H1 (cell line): ENCODE results near the gene PAX8. TPM values are rescaled to one million over a fixed set of nuclear protein-coding genes. Genes with fewer than 3 reads are reported as not detected.

Experiments used
- ASH2L ChIP-seq: fragments of 200-600, 300-600 bp; sonication (generic); IDR thresholded peaks from one replicate; pipeline ENCODE4 v1.7.1; 2017; ENCODE audit warnings: low read length
- CEBPB ChIP-seq: IDR thresholded peaks from 2 replicates; pipeline ENCODE4 v1.6.1; 2012; ENCODE audit warnings: low read depth, low read length
- CTBP2 ChIP-seq: IDR thresholded peaks from 2 replicates; pipeline ENCODE4 v1.7.0; 2011; ENCODE audit warnings: borderline replicate concordance, mild to moderate bottlenecking, moderate library complexity, mixed read lengths, low read length; ENCODE audit not compliant: insufficient read depth, insufficient read length
- SIX5 ChIP-seq: IDR thresholded peaks from 2 replicates; pipeline ENCODE4 v1.6.1; 2011; ENCODE audit warnings: mild to moderate bottlenecking, low read depth, low read length
- SRF ChIP-seq: IDR thresholded peaks from 2 replicates; pipeline ENCODE4 v1.6.1; 2011; ENCODE audit warnings: mild to moderate bottlenecking, low read depth, low read length, moderate library complexity
- TCF12 ChIP-seq: IDR thresholded peaks from 2 replicates; pipeline ENCODE4 v1.6.1; 2011; ENCODE audit warnings: low read depth, mild to moderate bottlenecking, low read length
- YY1 ChIP-seq: IDR thresholded peaks from 2 replicates; pipeline ENCODE4 v1.6.1; 2011; ENCODE audit warnings: low read depth, mild to moderate bottlenecking, low read length
- polyA plus RNA-seq, 7 experiments: library from polyadenylated mRNA; depleted of rRNA in 3 of 7; stranded (reverse) in 5 of 7; unstranded in 2 of 7; fragments of >200 nt in 5 of 7; fragments of 200-250 nt in 2 of 7; gene quantifications; 1 replicate in 5 of 7; 2 replicates in 1 of 7; 4 replicates in 1 of 7; pipeline versions ENCODE4 v1.2.1 to v1.2.3, GENCODE V29; 2011 to 2013; ENCODE audit warnings: missing spikeins in 2 of 7, mixed read lengths in 2 of 7
- total RNA-seq: library from RNA; stranded (reverse); fragmentation: NEBNext Ultra II Directional; extraction: Animal tissue kit (Norgen Biotek cat#: 25700); gene quantifications from 2 replicates; pipeline ENCODE4 v1.2.1, GENCODE V29; 2021

The PAX8 gene
- total and polyA plus RNA-seq, 2 of the 8 experiments (the other 6 are each of a cell fraction or from before 2014, with no cell fraction given): 0.02 TPM; not detected in 1

- TF ChIP-seq CTBP2: no peak
- no peak for TF ChIP-seq SRF
- TF ChIP-seq TCF12: no peak
- TF ChIP-seq YY1: no peak
- no peak for TF ChIP-seq CEBPB
- TF ChIP-seq SIX5: no peak
- TF ChIP-seq ASH2L: no peak
- TF ChIP-seq, all 59 proteins: peak for 0
Measured at GRCh38 chr2:113184531-113185230, 94.0 kb downstream of the PAX8 start (continued).
